ENCODE measurements around the gene NCOA1. TPM values are rescaled to one million over a fixed set of nuclear protein-coding genes. Genes with fewer than 3 reads are reported as not detected.

Gene NCOA1
- polyA plus RNA-seq, 3 donors: 7.3 to 30.2 (median 10.2) TPM

GRCh38 chr2:24521975-24522639 lies 31.1 kb downstream of the NCOA1 start:
- H3K27ac Mint-ChIP-seq: no peak overlapping the region
- WGBS (ENCODE audit: insufficient coverage): 94% methylated on average over 2 of the region's 3 CpGs
- H3K27me3 ChIP-seq (ENCODE audit: control insufficient read depth in 2 of 2, insufficient read depth in 2 of 2, low read length in 2 of 2): no peaks in the 10 kb centered on the region
- H3K4me1 Mint-ChIP-seq: peaks cover 12% of the 10 kb centered on the region
- intact Hi-C loops (cut with micrococcal nuclease): no loop called here
- H3K36me3 ChIP-seq (replicated peaks in 1 of 2; ENCODE audit: control insufficient read depth in 1 of 2, insufficient read depth in 2 of 2, low read length in 2 of 2): no peaks in the 10 kb centered on the region
- H3K4me3 ChIP-seq (replicated peaks in 1 of 3; ENCODE audit: low read depth in 2 of 3, low read length in 3 of 3): no peak overlapping the region
- H3K4me3 Mint-ChIP-seq: no peak overlapping the region
- H3K4me1 ChIP-seq (ENCODE audit: control insufficient read depth in 1 of 2, insufficient read depth in 2 of 2, low read length in 2 of 2): no peaks in the 10 kb centered on the region
- H3K27ac ChIP-seq (ENCODE audit: low read depth in 1 of 2, low read length in 2 of 2): no peak overlapping the region
- no peak overlapping the region for H3K9ac ChIP-seq (ENCODE audit: insufficient read depth, low read length, poor library complexity, severe bottlenecking)
- peaks cover 3 to 8% of the 10 kb centered on the region in 2 donors for H3K36me3 Mint-ChIP-seq
- H3K4me2 ChIP-seq (replicated peaks; ENCODE audit: extremely low read depth, low read length, poor library complexity, severe bottlenecking): no peak overlapping the region
- no peaks in the 10 kb centered on the region for H3K9me3 ChIP-seq (replicated peaks in 1 of 2; ENCODE audit: control insufficient read depth in 1 of 2, insufficient read depth in 1 of 2, low read length in 2 of 2)
- no peak for DNase-seq
- H4K20me1 ChIP-seq (ENCODE audit: insufficient read depth, low read length): peaks cover 99% of the 10 kb centered on the region
- peaks cover 0 to 2% (median 0%) of the 10 kb centered on the region in 7 donors for H3K9me3 Mint-ChIP-seq
- H3K27me3 Mint-ChIP-seq (ENCODE audit: low read depth in 3 of 3): no peaks in the 10 kb centered on the region
- no peak overlapping the region for H2AFZ ChIP-seq (ENCODE audit: insufficient read depth, low read depth, low read length, poor library complexity, severe bottlenecking)
- TF ChIP-seq CTCF (IDR thresholded peaks at IDR 0.05): no peak
- peaks cover 88% of the 10 kb centered on the region for H3K79me2 ChIP-seq (ENCODE audit: insufficient read depth, low read length)

- intact Hi-C loops (cut with micrococcal nuclease): no loop called here
- H3K4me1 Mint-ChIP-seq: peaks cover 6% of the 10 kb centered on the region
- Histone ChIP-seq H3K4me3 (replicated peaks in 1 of 3; ENCODE audit: low read depth in 2 of 3, low read length in 3 of 3) (no peak overlapping the region), H3K9me3 (replicated peaks in 1 of 2; ENCODE audit: control insufficient read depth in 1 of 2, insufficient read depth in 1 of 2, low read length in 2 of 2) (peaks cover 12 to 15% of the 10 kb centered on the region in 2 donors), H3K27ac (ENCODE audit: low read depth in 1 of 2, low read length in 2 of 2) (no peak overlapping the region), H3K27me3 (ENCODE audit: control insufficient read depth in 2 of 2, insufficient read depth in 2 of 2, low read length in 2 of 2) (no peaks in the 10 kb centered on the region), H4K20me1 (ENCODE audit: insufficient read depth, low read length) (peaks cover 91% of the 10 kb centered on the region), H3K9ac (ENCODE audit: insufficient read depth, low read length, poor library complexity, severe bottlenecking) (no peak overlapping the region), H3K4me2 (replicated peaks; ENCODE audit: extremely low read depth, low read length, poor library complexity, severe bottlenecking) (no peak overlapping the region), H3K4me1 (ENCODE audit: control insufficient read depth in 1 of 2, insufficient read depth in 2 of 2, low read length in 2 of 2) (no peaks in the 10 kb centered on the region), H3K36me3 (replicated peaks in 1 of 2; ENCODE audit: control insufficient read depth in 1 of 2, insufficient read depth in 2 of 2, low read length in 2 of 2) (no peaks in the 10 kb centered on the region), H3K79me2 (ENCODE audit: insufficient read depth, low read length) (peaks cover 78% of the 10 kb centered on the region), H2AFZ (ENCODE audit: insufficient read depth, low read depth, low read length, poor library complexity, severe bottlenecking) (no peak overlapping the region)
- WGBS (ENCODE audit: insufficient coverage): no CpG with 5 or more reads among the region's 2 CpGs
- no peak overlapping the region for H3K27ac Mint-ChIP-seq
- H3K4me3 Mint-ChIP-seq: no peak overlapping the region
- H3K27me3 Mint-ChIP-seq (ENCODE audit: low read depth in 3 of 3): no peaks in the 10 kb centered on the region
- no peak for DNase-seq
- peaks cover 6 to 16% of the 10 kb centered on the region in 2 donors for H3K36me3 Mint-ChIP-seq
- TF ChIP-seq CTCF (IDR thresholded peaks at IDR 0.05): no peak
- peaks cover 12 to 23% (median 22%) of the 10 kb centered on the region in 7 donors for H3K9me3 Mint-ChIP-seq
Observed at GRCh38 chr2:24527536-24527935, 36.5 kb downstream of the NCOA1 start.

Data from CD14-positive monocyte (primary cell).